GM11168 (cell line): ENCODE measurements around the gene NUP50.

Source experiments
- in situ Hi-C: fragments of 300-500 bp; cut with MboI; formaldehyde crosslinking; loops from one replicate; pipeline ENCODE4 v1.12.0; 2022; ENCODE audit warnings: low sequenced_read_pairs; ENCODE audit not compliant: unreplicated experiment

The NUP50 gene

DNA sequence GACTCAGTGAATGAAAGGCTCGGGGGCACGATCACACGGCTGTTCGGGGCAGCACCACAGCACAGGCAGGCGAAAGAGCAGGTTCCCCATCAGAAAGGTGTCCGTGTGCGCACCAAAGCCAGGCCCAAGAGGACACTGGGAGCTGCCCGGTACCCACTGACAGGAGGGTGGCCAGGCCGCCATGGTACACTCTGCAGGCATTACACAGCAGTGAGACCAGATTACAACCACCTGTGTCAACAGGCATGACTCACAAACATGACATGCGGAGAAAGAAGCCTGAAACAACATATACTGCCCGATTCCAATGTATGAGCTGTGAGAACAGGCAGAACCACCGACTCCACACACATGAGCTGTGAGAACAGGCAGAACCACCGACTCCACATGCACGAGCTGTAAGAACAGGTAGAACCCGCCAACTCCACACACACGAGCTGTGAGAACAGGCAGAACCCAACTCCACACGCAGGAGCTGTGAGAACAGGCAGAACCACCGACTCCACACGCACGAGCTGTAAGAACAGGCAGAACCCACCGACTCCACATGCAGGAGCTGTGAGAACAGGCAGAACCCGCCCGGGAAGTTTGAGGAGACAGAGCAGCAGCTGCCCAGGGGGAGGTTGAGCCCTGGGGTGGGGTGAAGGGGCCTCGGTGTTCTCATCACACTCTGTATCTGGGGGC lies 44.4 kb downstream of the NUP50 start:
- in situ Hi-C loops: no loop called here

DNA sequence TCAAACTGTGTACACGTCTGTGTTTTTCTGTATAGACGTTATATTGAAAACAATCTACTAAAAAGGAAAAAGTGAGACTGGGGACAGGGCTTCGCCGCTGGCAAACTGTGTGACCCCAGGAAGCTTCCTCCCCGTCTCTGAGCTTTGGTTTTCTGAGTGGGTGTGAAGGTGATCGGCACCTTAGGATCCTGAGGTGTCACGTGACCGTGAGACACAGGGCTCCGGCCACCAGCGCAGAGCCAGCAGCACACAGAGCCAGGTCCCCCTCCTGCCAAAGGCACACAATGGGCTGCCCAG lies 44.9 kb downstream of the NUP50 start:
- in situ Hi-C loops: no loop called here

DNA sequence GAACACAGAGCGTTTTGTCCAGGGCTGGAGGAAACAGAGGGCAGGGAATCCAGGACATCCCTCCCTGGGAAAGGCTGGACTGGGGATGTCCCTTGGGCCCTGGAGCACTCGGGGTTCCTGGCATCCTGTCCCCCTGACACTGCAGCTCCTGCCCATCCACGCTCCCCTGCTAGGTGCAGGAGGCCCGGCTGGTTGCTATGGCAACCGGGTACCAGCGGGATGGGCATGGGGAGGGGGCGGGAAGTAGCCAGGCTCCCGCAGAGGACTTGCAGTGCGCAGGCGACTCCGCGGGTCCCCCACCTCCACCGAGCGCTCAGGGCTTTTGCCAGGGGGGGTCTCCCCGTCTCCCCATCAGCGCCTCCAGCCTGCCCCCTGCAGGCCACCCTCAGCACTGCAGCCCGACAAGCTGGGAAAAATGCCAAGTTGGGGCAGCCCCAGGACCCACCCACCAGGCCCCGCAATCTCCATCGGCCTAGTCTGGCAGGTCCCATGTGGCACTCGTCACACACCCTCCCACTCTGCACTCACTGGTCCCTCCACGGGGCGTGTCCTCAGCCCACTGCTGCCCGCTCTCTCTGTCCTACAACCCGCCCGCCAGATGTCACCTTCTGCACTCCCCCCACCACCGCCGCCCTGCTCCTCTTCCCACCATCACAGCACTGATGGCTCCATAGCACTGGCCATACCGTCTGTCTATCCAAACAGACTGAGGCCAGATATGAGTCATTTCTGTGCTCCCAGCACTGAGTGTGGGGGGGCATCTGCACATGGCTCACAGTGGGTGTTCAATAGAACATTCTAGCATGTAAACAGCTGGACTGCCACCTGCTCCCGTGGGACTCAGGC lies 45.5 kb downstream of the NUP50 start:
- in situ Hi-C loops: no loop called here

DNA sequence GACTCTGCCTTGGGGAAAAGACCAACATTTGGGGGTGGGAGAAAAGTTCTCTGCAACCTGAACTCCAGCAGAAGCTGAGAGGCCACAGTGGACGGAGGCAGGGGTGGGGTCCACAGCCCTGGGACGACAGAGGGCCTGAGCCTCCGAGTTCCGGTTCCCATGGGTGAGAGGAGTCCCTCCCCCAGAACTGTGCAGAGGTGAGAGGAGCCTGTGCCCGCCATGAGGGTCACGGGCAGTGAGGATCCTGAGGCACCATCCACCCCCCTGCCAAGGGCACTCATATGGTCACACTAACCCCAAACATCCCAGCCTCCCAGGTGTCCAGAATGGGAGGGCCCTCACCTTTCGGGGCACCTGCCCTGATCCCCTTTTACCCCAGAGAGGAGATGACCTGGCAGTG lies 46.4 kb downstream of the NUP50 start:
- in situ Hi-C loops: no loop called here

DNA sequence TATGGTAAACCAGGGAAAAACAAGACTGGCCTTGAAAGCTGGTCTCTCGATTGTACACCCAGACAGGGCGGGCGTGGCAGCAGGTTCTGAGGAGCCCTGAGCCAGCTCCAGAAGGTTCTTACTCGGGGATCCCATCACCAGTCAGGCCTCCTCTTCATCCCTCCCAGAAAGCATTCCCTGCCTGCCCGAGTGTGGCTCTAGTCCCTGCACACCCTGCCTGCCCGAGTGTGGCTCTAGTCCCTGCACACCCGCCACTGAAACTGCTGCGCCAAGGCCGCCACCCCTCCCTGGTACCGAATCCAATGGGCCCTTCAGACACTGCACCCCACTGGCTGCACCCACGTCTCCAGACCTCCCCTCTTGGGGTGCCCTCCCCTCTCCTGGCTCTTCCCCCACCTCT lies 46.9 kb downstream of the NUP50 start:
- in situ Hi-C loops: no loop called here

DNA sequence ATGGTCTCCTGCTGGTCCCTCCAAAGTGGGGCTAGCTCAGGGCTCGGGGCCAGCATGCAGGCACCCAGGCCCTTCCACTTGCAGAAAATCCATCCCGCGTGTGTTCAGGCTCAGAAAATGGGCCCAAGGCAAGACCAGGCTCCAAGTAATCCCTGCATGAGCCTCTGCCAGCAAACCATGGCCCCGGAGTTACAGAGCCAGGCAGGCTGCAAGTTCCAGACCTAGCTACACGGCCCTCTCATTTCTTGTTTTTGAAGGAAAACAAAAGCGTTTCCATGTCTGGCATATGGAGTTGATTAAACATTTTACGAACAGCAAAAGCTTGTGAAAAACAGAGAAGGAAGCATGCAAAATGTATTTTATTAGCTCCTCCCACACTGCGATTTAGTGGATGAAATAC lies 47.3 kb downstream of the NUP50 start:
- in situ Hi-C loops: no loop called here

DNA sequence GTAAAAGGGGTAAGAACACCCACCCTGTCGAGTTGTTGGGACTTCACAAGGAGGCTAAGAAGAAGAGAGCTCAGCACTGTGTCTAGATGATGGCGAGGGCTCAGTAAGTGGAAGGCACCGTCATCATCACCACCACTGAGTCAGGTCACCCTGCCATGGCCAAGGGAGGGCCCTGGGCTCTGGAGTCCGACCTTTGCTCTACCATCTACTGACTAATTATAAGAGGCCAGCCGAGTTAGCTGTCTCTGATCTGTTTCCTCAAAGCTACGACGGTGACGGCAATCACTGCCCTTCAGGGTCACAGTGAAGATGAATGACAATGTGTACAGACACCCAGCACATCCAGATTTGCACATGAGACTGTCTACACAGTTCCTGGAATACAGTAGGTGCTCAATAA lies 47.7 kb downstream of the NUP50 start:
- in situ Hi-C loops: no loop called here

DNA sequence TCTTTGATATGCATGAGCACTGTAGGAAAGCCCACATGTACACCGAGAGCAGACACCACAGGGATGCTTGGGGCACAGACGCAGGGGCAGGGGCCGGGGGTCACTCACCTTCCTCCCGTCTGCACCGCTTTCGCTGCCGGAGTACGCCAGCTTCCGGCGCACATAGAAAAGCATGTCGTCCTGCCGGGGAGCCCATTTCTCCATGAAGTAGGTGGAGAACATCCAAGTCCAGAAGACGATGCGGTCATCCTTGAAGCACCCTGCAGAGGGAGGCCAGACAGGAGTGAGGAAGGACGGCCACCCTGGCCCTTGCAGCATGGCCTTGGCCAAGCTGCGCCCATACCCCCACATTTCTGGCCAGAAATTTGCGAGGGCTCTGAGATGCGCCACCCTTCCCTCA lies 48.1 kb downstream of the NUP50 start:
- in situ Hi-C loops: no loop called here

DNA sequence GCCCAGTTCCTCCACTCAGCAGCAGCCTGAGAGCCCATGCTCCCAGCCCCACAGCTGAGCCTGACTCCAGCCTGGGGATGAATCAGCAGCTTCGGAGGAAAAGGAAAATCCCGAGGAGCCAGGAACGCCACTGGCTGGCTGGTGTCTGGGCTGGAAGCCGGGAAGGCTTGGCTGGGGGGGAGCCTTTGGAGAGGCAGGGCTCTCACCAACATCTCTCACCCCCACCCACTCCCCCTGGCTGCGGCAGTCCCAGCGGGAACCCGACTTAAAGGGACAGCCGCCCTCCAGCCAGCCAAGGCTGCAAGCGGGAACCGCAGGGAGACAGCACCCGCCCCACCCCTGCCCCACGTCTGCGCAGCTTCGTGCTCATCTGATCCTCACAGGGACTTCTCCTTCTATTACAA lies 48.6 kb downstream of the NUP50 start:
- in situ Hi-C loops: no loop called here

DNA sequence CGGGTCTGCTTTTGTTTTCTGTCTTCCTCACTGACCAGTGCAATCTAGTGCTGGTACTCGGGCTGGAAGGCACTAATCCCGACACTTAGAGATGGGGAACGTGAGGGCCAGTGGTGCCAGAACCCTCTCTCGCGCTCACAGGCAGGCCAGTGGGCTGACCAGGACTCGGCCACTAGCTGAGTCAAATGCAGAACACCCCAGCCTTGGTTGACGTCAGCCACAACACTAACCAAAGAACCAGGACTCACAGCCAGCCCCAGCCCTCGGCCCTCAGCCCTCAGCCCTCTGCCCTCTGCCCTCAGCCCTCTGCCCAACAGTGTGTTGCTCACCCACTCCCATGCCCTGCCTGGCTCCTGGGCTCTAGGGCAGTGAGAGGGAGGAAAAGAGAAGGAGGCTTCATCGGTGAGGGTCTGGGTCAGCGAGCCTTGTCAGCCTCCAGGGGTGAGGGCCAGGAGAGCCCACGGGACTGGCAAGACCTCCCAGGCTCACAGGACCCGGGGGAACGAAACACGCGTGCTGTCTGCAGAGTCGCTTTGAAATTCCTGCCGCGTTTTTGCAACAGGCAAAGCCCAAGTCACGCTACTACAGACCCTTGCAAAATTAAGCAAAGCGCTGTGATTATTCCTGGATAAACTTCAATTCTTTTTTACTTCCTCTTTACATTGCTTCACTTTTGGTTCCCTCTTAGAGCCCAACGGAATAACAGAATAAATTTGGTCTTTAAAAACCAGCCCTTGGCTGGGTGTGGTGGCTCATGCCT lies 49.4 kb downstream of the NUP50 start:
- in situ Hi-C loops: no loop called here

DNA sequence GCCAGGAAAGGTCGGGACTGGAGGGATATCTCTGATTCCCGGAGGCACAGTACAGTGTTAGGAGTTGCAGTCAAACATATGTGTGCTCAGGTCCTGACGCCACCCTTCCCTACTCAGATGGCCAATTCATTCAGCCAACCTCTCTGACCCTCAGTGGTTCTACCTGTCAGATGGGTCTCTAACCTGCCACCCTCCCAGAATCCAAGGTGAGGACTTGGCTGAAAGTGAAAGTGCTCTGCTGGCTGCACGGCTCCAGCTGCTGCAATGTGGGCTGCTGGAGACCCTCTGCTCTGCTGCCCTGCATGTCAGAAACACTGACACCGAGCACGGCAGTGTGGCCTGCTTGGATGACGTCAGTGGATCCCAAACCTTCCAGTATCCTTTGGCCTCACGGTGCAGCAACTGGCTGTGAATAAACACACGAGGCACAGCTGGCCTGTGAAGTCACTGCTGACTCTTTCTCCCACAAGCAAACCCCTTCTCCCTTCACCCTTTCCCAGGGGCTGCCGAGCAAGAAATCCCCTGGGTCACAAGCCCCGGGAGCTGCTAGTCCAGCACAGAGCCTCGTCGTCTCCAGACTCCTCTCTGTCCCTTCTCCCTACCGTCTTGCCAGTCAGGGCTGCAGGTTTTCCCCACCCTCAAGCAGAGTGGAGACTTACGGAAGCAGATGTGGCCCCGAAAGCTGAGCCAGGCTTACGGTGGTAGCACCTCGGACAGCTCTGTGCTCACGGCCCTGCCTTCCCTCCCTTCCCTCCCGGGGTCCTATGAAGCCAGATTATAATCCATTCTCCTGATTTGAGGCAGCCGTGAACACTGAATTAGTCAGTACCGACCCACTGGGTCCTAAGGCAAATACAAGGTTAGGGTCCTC lies 52.6 kb downstream of the NUP50 start:
- in situ Hi-C loops: no loop called here

DNA sequence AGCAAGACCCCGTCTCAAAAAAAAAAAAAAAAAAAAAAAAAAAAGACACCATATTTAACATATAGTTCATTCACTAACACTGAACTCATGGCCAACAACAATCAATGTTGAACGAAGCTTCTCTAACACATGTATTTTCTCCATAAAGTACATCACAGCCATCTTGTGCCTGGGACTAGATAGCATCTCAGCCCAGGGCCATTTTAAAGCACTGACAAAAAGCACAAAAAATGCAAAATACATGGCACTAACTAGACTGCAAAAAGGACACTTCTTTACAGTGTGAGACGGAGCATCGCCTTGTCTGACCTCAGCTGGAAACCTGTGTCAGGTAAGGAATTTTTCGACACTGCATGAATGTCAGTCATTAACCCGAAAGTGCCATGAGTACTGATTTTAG lies 53.6 kb downstream of the NUP50 start:
- in situ Hi-C loops: no loop called here

DNA sequence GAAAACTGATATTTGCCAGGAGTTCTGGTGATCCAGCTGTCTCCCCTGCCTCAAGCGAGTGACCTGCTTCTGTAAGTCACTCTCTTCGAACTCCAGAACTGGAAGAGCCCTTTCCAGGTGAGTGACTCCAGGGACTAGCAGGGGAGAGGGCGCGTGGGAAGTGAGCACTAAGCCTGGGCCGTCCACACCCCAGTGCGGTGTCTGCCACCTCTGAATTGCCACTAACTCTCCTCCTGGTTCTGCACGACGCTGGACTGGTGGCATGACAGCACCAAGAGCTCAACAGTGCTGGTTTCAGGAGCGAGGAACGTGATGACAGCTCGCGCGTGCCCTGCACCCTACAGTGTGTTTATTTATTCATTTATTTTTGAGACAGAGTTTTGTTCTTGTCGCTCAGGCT lies 54.1 kb downstream of the NUP50 start:
- in situ Hi-C loops: no loop called here

DNA sequence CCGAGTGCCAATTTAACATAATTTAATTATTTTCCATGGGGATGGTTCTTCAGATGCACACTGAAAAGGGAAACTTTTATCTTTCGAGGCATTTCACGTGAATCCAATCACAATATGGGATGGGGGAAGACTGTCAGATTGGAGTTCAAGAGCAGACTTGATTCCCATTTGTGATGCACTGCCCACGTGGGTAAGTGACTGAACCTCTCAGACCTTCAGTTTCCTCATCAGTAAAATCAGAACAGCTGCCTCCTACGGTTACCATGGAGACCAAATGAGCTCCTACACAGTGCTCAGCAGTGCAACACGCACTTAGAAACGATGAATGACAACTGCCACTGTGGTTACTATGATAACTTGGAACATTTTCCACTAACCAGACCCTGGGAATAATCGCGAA lies 55.3 kb downstream of the NUP50 start:
- in situ Hi-C loops: no loop called here

DNA sequence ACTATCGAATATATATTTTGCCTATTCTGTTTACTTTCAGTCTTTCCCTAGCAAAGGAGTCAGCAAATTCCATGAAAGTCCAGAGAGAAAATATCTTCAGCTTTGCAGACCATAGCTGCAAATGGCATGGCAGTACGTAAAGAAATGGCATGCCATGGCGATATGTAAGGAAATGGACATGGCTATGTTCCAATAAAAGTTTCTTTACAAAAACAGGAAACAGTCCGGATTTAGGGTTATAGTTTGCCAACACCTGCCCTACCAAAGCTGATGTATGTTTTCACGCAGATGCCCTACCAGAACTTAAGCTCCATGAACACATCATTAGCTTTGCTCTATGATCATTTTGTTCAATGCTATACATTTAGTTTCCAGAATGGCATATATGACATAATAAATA lies 57.5 kb downstream of the NUP50 start:
- in situ Hi-C loops: no loop called here

DNA sequence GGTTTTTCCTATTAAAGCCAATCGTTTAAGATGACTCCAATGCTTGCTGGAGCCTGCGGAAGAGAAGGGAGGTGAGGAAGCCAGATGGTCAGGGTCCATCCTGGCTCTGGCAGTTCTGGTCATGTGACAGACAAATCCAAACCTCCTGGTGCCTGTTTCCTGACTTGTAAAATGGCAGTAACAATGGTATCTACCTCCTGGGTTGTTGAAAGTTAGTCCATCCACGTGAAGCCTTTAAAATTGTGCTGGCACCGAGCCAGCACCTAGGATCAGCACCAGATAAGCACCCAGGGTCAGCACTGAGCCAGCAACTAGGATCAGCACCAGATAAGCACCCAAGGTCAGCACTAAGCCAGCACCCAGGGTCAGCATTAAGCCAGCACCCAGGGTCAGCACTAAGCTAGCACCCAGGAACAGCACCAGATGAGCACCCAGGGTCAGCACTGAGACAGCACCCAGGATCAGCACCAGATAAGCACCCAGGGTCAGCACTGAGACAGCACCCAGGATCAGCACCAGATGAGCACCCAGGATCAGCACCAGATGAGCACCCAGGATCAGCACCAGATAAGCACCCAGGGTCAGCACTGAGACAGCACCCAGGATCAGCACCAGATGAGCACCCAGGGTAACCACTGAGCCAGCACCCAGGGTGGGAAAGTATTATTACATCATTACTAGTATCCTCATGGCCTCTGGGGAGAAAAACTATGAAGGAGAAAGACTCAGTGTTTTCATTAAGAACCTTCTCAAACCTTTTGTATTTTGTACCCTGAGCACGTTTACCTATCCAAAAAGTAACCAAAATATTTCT lies 59.8 kb downstream of the NUP50 start:
- in situ Hi-C loops: no loop called here

DNA sequence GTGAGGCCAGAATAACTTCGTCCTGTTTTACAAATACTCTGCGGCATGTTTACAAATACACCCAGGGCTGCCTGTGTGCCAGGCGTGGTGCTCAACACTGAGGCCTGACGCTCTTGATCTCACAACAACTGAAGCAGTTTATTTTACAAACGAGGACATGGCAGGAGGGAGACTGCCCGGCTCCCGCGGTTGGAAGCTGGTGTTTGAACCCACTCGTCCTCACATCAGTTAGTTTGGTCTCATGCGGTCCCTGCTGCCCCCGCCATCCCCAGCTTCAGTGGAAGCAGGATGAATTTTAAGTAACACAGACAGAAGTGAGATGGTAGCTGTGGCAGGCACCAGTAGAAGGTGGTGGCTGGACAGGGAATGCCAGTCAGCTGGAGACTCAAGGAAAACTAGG lies 60.6 kb downstream of the NUP50 start:
- in situ Hi-C loops: no loop called here

DNA sequence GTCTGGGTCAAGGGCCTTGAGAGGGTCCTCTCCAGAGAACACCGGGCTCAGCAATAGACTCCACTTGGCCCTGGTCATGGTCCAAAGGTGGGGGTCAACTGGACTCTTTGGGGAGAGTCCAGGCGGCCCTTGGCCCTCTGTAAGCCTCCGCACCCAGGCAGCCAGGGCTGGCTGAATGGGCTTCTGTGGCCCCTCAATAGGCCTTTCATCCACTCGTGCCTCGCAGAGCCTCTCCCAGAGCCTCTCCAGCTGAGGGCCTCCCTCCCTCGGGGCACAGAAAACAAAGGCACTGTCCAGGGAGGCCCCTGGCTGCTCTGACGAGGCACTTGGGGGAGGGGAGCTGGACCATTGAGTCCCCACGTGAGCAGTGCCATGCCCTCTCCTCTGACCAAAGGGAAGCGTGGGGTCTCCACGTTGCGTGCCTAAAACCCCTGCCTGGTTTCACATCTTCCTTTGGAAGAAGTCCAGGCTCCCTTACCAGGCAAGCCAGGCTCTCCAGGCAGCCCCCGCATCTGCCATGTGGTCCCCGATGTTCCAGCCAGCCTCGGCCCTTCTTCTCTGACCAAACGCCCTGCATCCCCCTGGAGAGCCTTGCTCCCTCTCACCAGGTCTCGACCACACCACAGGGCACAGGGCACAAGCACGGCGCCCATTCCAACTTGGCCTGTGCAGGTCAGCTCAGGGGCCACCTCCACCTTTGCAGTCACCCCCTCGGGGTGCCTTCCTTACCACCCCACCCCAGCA lies 61.4 kb downstream of the NUP50 start:
- in situ Hi-C loops: no loop called here
